ENCODE measurements around the gene PHC1.
"Not testable (repeated sequence)": the region's sequence is repeated elsewhere in the genome, so short reads cannot be mapped to it uniquely, and the experiment has no call there.

PHC1 gene

DNA sequence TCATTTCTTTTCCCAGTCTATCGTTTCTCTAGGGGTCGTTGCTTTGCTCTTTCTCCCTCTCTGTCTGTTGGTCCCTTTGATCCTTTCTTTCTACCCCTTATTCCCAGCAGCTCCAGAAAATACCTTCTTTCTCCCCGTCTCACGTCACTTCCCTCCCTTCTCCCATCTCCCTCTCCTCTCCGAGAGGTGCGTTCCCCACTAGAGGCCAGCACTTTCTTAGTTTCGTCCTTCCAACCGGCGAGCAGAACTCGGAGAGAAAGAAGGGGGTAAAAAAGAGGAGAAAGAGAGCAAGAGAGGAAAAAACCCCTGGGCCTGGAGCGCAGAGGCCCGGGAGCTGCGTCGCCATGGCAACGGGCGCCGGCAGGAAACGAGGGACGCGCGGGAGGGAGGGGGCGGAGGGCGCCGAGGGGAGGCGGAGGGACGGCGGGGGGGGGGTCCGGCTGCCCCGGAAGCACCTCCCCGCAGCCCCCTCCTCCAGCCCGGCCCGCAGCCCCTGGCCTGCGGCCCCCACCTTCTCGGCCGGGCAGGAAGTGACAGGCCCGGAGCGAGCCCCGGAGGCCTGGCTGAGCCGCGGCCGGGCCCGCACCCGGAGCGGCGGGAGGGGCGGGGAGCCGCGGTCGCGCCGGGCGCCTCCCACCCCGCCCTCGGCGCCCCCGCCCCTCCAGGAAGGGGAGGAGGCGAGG, at the start of gene PHC1:
Gene PHC1 (plus strand): TSS at position 477 of the 683 bp plus-strand sequence. CDS start 3,169 bp downstream, outside the sequence.
- peak; percentile 86 for DNase-seq (ENCODE audit: low spot score)

- no peak for DNase-seq (ENCODE audit: low spot score)
These were observed 47.9 kb upstream of the PHC1 start for GRCh38 chr12:8866429-8866828.

DNA sequence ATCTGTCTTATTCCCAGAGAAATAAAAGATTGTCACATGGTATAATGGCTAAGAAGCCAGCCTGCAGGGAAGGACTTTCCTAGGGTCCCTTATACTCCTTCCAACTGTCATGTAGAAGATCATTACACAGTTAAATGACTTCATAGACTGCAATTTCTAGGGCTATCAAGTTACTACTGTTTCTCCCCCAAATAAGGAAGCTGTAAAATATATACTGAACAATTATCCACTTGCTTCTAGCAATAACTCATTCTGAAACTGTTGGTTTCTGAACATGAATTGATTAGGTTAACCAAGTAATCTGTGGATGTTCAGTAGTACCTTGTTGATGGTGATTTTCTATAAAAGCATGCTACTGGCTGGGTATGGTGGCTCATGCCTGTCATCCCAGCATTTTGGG, 47.3 kb upstream of the PHC1 start:
- DNase-seq (ENCODE audit: low spot score): no peak

GRCh38 chr12:8867786-8868185, 46.5 kb upstream of the PHC1 start:
- no peak for DNase-seq (ENCODE audit: low spot score)

GRCh38 chr12:8870586-8870985, 43.7 kb upstream of the PHC1 start:
- DNase-seq (ENCODE audit: low spot score): no peak

GRCh38 chr12:8871068-8871467, 43.2 kb upstream of the PHC1 start:
- DNase-seq (ENCODE audit: low spot score): no peak

DNA sequence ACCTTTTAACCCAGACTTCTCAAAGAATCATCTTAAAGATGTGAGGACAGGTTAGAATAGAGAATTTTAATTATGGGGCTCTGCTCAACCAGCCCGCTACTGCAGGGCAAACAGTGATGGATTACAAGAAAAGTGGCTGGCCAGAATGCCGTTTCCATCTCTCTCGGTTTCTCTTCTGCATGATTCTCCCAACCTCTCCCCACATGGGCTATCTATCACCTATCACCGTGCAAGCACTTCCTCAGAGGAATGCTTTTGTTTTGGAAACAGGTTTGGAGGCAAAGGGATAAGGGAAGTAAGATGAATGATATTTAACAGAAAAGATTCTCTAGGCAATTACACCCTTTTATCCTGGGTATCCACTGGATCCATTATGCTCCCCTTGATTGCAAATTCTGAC, 37.4 kb upstream of the PHC1 start:
- DNase-seq (ENCODE audit: low spot score): no peak

DNA sequence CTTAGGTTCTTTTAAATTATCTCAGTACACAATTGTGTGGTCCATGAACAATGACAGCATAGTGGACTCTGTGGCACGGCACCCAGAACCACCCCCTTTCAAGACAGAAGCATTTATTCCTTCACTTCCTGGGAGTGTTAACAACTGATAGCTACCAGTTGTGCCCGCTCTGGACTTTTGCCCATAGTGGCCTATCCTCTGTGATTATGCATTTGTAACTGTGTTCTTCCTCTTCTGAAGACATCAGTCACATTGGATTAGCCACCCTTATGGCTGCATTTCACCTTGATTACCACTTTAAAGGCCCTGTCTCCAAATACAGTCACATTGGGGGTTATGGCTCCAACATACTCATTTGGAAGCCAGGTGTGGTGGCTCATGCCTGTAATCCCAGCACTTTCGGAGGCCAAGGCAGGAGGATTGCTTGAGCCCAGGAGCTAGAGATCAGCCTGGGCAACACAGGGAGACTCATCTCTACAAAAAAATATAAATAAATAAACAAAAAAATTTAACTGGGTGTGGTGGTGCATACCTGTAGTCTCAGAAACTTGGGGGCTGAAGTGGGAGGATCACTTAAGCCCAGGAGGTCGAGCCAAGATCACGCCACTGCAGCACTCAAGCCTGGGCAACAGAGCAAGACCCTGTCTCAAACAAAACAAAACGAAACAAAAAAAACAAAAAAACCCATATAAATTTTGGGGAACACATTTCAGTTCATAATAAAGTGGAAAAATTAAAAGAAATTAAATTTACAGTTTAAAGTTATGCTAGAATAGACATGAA, 27.6 kb upstream of the PHC1 start:
- DNase-seq (ENCODE audit: low spot score): no peak

- DNase-seq (ENCODE audit: low spot score): no peak
These were observed 27.0 kb upstream of the PHC1 start for GRCh38 chr12:8887285-8887715.

- peak; percentile 65 for DNase-seq (ENCODE audit: low spot score)
These were observed 23.8 kb upstream of the PHC1 start for GRCh38 chr12:8890313-8891085.

GRCh38 chr12:8891976-8892375, 22.3 kb upstream of the PHC1 start:
- DNase-seq (ENCODE audit: low spot score): no peak

- no peak for DNase-seq (ENCODE audit: low spot score)
These were observed 19.9 kb upstream of the PHC1 start for GRCh38 chr12:8894378-8894777.

DNA sequence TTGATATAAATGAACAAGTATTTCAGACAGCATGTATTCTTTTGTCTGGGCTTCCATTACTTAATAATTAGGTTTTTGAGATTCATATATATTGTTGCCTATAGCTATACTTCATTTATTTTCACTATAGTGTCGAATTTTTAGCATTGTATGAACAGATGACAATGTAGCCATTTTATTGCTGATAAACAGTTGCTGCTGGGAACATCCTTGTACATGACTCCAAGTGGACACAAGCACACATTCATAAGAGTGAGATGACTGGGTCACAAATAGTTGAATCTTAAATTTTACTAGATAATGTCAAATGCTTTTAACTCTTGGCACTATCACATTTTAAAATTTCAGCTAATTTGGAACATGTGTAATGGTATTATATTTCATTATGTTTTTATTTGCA, 19.3 kb upstream of the PHC1 start:
- DNase-seq (ENCODE audit: low spot score): no peak

GRCh38 chr12:8897081-8897480, 17.2 kb upstream of the PHC1 start:
- no peak for DNase-seq (ENCODE audit: low spot score)

- DNase-seq (ENCODE audit: low spot score): no peak
These were observed 14.5 kb upstream of the PHC1 start for GRCh38 chr12:8899830-8900229.

DNA sequence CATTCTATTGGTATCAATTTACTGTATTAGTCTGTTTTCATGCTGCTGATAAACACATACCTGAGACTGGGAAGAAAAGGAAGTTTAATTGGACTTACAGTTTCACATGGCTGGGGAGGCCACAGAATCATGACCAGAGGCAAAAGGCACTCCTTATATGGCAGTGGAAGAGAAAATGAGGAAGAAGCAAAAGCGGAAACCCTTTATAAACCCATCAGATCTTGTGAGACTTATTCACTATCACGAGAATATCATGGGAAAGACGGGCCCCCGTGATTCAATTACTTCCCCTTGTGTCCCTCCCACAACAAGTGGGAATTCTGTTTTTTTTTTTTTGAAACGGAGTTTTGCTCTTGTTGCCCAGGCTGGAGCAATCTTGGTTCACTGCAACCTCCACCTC, 11.6 kb upstream of the PHC1 start:
- not testable (repeated sequence) for DNase-seq (ENCODE audit: low spot score)

GRCh38 chr12:8903646-8904045, 10.7 kb upstream of the PHC1 start:
- no peak for DNase-seq (ENCODE audit: low spot score)

DNA sequence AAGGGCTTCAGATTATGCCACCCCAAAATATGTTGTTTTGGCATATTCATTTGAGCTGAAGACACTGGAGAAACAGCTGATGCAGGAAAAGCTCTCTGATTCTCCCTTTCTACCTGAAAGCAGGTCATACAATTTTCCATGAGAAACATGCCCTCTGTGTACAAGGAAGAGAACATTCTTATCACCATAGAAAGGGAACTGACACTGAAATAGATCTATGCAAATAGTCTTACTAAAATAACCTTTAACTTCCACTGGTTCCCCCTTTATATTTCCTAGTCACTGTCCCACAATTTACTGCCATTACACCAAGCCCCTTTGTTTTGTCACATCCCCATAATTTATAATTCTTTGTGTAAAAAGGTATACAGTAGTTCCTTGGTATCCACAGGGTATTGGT, 9.6 kb upstream of the PHC1 start:
- DNase-seq (ENCODE audit: low spot score): no peak

DNA sequence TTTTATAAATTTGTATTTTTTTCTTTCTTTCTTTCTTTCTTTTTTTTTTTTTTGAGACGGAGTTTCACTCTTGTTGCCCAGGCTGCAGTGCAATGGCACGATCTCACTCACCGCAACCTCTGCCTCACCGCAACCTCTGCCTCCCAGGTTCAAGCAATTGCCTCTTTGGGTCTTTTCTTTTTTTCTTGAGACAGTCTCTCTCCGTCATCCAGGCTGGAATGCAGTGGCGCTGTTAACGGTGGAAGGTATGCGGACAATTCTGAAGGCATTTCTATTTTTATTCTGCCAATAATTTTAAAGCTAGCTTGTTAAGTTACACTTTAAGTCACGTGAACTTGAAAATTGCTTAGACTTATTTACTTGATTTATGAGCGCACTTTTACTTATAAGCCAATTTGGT, 8.8 kb upstream of the PHC1 start:
- no peak for DNase-seq (ENCODE audit: low spot score)

- DNase-seq (ENCODE audit: low spot score): no peak
These were observed 7.8 kb upstream of the PHC1 start for GRCh38 chr12:8906266-8907180.

GRCh38 chr12:8907513-8907912, 6.8 kb upstream of the PHC1 start:
- DNase-seq (ENCODE audit: low spot score): no peak

- no peak for DNase-seq (ENCODE audit: low spot score)
These were observed 4.6 kb upstream of the PHC1 start for GRCh38 chr12:8909752-8910151.

Measured in AG08395 (cell line).